ENCODE results near the gene PAFAH1B2. TPM values are rescaled to one million over a fixed set of nuclear protein-coding genes. Genes with fewer than 3 reads are reported as not detected.
A peak's percentile ranks its signal among the peaks of the same experiment; 100 is the strongest.

Gene PAFAH1B2
- total RNA-seq, 2 experiments from 2014 or later = 48.4 to 52.1 TPM

DNA sequence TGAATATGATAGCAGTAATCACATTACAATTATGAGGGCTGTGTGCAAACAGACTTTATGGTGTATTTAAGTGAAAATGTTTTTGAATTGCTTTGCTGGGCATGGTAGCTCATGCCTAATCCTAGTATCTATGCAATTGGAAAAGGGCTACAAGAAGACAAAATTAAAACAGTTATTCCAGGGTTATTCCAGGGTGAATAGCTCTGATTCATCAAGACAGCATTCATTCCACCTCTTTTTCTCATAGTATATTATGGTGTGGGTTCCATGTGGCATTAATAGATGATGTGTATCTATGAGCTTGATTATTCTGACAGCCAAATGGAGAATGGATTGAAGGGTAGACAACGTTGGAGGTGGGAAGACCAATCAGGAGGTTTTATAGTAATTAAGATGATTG, 22.4 kb downstream of the PAFAH1B2 start:
- Mint-ChIP-seq H3K4me3 (no peak overlapping the region), H3K9me3 (no peaks in the 10 kb centered on the region), H3K27me3 (no peaks in the 10 kb centered on the region), H3K36me3 (ENCODE audit: low read depth) (peaks cover 44% of the 10 kb centered on the region), H3K4me1 (no peaks in the 10 kb centered on the region), H3K27ac (no peak overlapping the region)
- ChIA-PET POLR2A (interaction anchor here (0.6 kb wide), 1 partner anchor 48 kb away, joined by 5 read pairs; no protein-coding TSS in a partner anchor), CTCF (interaction anchor here (0.8 to 1.4 kb wide), 3 partner anchors 12 to 23 kb away, joined by 3 to 5 read pairs (median 3); partner anchors contain the start of genes PAFAH1B2 and SIDT2)
- DNase-seq = no peak

DNA sequence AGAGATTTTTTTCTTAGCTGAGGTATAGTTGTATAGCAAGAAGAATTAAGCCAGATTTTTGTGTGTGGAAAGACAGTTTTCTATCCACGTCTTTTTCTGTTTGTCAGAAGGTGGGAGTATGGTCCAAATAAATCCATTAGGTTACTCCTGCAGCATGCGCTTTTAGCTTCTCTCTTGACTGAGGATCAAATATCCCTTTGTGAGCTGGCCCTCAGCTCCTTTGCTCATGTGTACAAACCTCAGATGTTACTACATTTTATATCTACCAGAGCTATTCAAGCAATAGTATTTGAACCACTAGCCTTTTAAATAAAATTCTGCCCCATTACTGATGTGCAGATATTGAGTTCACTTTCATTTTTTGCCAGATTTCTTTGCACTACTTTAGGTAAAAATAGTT, 25.6 kb downstream of the PAFAH1B2 start:
- Mint-ChIP-seq H3K9me3 (no peaks in the 10 kb centered on the region), H3K4me1 (peaks cover 6% of the 10 kb centered on the region), H3K27me3 (no peaks in the 10 kb centered on the region), H3K27ac (no peak overlapping the region), H3K36me3 (ENCODE audit: low read depth) (peaks cover 30% of the 10 kb centered on the region), H3K4me3 (no peak overlapping the region)
- no peak for DNase-seq
- POLR2A ChIA-PET = no interaction called here
- CTCF ChIA-PET = interaction anchor here (0.6 to 2.2 kb wide), 5 partner anchors 8 to 56 kb away, joined by 3 to 8 read pairs (median 4); partner anchors contain the start of gene SIDT2

DNA sequence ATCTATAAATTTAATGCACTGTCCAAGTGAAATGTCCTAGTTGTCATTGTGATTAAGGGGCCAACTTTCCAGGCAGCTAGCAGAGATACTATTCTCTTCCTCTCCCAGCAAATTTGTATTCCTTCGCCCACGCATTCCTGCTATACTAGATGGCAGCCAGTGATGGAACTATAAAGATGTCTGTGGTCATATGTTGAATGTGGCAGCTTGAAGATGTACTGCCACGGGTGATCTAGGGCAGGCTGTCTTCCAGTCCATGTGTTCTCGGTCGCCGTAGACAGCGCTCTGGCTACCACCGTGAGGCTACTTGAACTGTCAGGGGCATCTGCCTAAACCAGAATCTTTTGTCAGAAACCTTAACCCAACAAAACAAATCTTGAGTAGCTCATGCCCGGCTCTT, 26.1 kb downstream of the PAFAH1B2 start:
- Mint-ChIP-seq H3K36me3 (ENCODE audit: low read depth) (peaks cover 28% of the 10 kb centered on the region), H3K4me3 (no peak overlapping the region), H3K27ac (no peak overlapping the region), H3K27me3 (no peaks in the 10 kb centered on the region), H3K9me3 (no peaks in the 10 kb centered on the region), H3K4me1 (peaks cover 6% of the 10 kb centered on the region)
- CTCF ChIA-PET = interaction anchor here (0.6 to 2.2 kb wide), 7 partner anchors 8 to 77 kb away, joined by 3 to 8 read pairs (median 3); partner anchors contain the start of gene SIDT2
- DNase-seq = no peak
- POLR2A ChIA-PET = no interaction called here

DNA sequence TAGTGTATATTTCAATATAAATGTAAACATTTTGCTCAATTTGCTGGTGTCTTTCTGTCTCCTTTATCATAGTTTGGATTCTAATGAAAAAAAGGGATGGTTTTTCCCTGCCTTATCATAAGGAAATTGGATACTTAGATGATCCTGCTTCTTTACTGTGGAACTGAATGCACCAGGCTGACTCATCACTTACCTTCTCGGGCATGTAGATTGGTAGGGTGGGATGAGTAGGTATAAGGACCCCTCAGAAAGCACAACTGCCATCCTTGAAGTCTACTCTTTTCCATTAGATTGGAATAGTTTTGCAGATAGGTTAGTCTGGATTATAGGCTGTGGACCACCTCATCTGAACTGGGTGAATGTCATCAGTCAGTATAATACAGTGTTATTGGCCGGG, 26.9 kb downstream of the PAFAH1B2 start:
- POLR2A ChIA-PET = no interaction called here
- CTCF ChIA-PET = interaction anchor here (0.6 to 2.7 kb wide), 5 partner anchors 10 to 76 kb away, joined by 3 to 11 read pairs (median 5); no protein-coding TSS in a partner anchor
- no peaks in the 10 kb centered on the region for H3K9me3 Mint-ChIP-seq
- peaks cover 6% of the 10 kb centered on the region for H3K4me1 Mint-ChIP-seq
- no peaks in the 10 kb centered on the region for H3K27me3 Mint-ChIP-seq
- no peak overlapping the region for H3K4me3 Mint-ChIP-seq
- no peak overlapping the region for H3K27ac Mint-ChIP-seq
- no peak for DNase-seq
- H3K36me3 Mint-ChIP-seq (ENCODE audit: low read depth) = peaks cover 21% of the 10 kb centered on the region

DNA sequence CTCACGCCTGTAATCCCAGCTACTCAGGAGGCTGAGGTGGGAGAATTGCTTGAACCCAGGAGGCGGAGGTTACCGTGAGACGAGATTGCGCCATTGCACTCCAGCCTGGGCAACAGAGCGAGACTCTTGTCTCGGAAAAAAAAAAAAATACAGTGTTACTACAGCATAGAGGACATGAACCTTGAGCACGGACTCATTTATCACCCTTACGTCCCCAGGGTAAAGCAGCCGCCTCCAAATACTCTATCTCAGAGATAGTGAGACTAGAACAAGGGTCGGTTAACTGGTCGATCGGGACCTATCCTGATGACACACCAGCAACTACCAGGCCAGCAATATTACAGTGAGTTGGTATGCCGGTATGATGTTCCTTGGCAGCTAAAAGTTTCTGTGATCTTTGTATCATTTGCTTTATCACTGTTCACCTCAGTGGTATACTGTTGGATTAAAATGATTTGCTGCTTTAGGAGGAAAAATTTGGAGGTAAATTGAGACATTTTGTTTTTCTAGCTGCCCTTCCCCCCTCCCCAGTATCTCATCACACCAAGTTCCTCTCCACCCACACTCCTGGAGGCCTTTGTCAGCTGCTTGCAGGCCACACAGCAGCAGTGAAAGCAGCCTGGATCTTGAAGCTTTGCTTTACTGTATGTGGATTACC, 27.4 kb downstream of the PAFAH1B2 start:
- no peak overlapping the region for H3K27ac Mint-ChIP-seq
- peaks cover 6% of the 10 kb centered on the region for H3K4me1 Mint-ChIP-seq
- H3K27me3 Mint-ChIP-seq = no peaks in the 10 kb centered on the region
- CTCF ChIA-PET = interaction anchor here (1.6 to 2.7 kb wide), 3 partner anchors 26 to 55 kb away, joined by 5 to 13 read pairs (median 11); partner anchors contain the start of gene PAFAH1B2
- no peaks in the 10 kb centered on the region for H3K9me3 Mint-ChIP-seq
- POLR2A ChIA-PET = interaction anchor here (0.6 kb wide), 1 partner anchor 1337 kb away, joined by 3 read pairs; no protein-coding TSS in a partner anchor
- no peak overlapping the region for H3K4me3 Mint-ChIP-seq
- peaks cover 16% of the 10 kb centered on the region for H3K36me3 Mint-ChIP-seq (ENCODE audit: low read depth)
- DNase-seq = no peak

DNA sequence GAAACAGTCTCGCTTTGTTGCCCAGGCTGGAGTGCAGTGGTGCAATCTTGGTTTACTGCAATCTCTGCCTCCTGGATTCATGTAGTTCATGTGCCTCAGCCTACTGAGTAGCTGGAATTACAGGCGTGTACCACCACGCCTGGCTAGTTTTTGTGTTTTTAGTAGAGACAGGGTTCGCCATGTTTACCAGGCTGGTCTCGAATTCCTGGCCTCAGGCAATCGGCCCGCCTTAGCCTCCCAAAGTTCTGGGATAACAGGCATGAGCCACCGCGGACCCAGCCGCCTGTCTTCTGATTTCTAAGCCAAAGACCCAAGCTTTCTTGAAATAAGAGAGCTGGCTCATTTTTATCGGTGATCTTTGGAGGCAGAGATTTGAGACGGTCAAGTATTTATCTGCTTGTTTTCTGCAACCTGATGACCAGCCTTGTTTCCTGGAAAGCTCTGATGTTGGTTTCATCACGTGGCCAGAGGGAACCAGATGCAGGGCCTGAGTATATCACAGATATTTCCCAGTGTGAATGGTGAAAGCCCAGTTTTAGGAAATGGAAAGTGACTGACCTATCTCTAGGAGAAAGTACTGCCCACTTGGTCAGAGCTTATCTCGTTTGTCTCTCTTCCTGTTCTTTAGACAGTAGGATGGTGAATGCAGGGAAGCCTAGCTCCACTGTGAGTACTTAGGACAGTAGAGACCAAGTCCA, 28.8 kb downstream of the PAFAH1B2 start:
- no peak overlapping the region for H3K4me3 Mint-ChIP-seq
- H3K27me3 Mint-ChIP-seq = no peaks in the 10 kb centered on the region
- ChIA-PET POLR2A (interaction anchor here (0.5 kb wide), 1 partner anchor 174 kb away, joined by 9 read pairs; no protein-coding TSS in a partner anchor), CTCF (interaction anchor here (0.6 to 2.7 kb wide), 9 partner anchors 8 to 58 kb away, joined by 3 to 13 read pairs (median 4); partner anchors contain the start of genes PAFAH1B2 and PCSK7)
- H3K9me3 Mint-ChIP-seq = no peaks in the 10 kb centered on the region
- peaks cover 9% of the 10 kb centered on the region for H3K4me1 Mint-ChIP-seq
- peaks cover 6% of the 10 kb centered on the region for H3K36me3 Mint-ChIP-seq (ENCODE audit: low read depth)
- no peak overlapping the region for H3K27ac Mint-ChIP-seq
- DNase-seq = no peak

DNA sequence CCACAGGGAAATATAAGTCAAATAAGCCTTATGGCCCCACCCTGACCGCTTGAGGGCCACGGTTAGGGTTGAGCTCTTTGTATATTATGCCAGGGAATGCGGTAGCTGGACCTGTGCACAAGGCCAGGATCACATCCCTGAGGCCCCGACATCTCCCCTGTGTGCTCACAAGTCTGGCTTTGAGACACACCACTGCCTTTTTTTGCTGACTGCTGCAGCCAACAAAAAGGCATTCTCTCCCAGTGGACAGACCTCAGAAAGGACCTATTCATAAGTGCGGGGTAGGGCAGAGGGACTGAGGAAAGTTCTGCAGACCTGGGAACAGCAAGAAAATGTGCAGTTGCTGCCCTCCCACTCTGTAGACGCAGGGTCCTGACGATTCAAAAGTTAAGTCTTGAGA, 31.0 kb downstream of the PAFAH1B2 start:
- no peaks in the 10 kb centered on the region for H3K9me3 Mint-ChIP-seq
- no peak for DNase-seq
- H3K4me3 Mint-ChIP-seq = no peak overlapping the region
- H3K27ac Mint-ChIP-seq = no peak overlapping the region
- H3K36me3 Mint-ChIP-seq (ENCODE audit: low read depth) = peaks cover 1% of the 10 kb centered on the region
- no peaks in the 10 kb centered on the region for H3K27me3 Mint-ChIP-seq
- ChIA-PET POLR2A (no interaction called here), CTCF (interaction anchor here (0.6 to 1.6 kb wide), 2 partner anchors 10 to 129 kb away, joined by 3 read pairs; no protein-coding TSS in a partner anchor)
- H3K4me1 Mint-ChIP-seq = peaks cover 23% of the 10 kb centered on the region

DNA sequence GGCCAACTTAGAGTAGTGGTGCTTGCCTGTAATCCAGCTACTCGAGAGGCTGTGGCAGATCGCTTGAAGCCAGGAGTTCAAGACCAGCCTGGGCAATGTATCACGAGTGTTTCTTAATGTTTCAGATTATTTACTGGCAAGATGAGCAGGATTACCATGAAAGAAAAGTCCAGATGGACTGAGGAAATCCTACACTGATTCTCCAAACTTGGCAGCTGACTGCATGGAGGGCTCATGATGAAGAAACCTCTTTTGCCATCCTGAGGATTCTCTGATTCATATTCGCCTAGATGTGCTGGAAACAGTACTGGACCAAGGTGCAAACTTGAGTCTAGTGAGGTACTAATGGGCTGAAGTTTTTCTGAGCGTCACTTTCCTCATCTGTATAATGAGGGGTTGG, 31.7 kb downstream of the PAFAH1B2 start:
- ChIA-PET POLR2A (no interaction called here), CTCF (interaction anchor here (0.6 kb wide), 1 partner anchor 129 kb away, joined by 3 read pairs; no protein-coding TSS in a partner anchor)
- Mint-ChIP-seq H3K4me1 (peaks cover 29% of the 10 kb centered on the region), H3K27me3 (no peaks in the 10 kb centered on the region), H3K36me3 (ENCODE audit: low read depth) (no peaks in the 10 kb centered on the region), H3K4me3 (no peak overlapping the region), H3K27ac (no peak overlapping the region), H3K9me3 (no peaks in the 10 kb centered on the region)
- no peak for DNase-seq

DNA sequence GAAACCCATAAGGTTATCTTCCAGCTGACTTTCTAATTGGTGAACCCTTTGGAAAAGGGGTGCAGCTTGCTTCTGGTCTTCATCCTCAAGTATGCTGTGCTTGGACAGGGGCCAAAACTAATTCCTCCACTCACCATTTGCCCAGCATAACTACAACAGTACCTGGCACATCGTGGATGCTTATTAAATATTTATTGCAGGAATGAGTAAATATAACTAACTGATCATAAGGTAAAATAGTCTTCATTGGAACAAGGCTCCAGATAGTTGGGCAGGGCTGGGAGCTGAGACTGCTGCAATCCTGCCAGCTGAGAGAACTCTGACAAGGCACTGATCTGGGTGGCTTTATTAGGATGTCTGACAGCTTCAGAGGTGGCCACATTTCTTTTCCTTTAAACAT, 32.1 kb downstream of the PAFAH1B2 start:
- DNase-seq = no peak
- no peak overlapping the region for H3K27ac Mint-ChIP-seq
- peaks cover 33% of the 10 kb centered on the region for H3K4me1 Mint-ChIP-seq
- POLR2A ChIA-PET = no interaction called here
- H3K36me3 Mint-ChIP-seq (ENCODE audit: low read depth) = no peaks in the 10 kb centered on the region
- no peaks in the 10 kb centered on the region for H3K9me3 Mint-ChIP-seq
- H3K4me3 Mint-ChIP-seq = no peak overlapping the region
- H3K27me3 Mint-ChIP-seq = no peaks in the 10 kb centered on the region
- CTCF ChIA-PET = interaction anchor here (1.1 kb wide), 1 partner anchor 28 kb away, joined by 3 read pairs; no protein-coding TSS in a partner anchor

DNA sequence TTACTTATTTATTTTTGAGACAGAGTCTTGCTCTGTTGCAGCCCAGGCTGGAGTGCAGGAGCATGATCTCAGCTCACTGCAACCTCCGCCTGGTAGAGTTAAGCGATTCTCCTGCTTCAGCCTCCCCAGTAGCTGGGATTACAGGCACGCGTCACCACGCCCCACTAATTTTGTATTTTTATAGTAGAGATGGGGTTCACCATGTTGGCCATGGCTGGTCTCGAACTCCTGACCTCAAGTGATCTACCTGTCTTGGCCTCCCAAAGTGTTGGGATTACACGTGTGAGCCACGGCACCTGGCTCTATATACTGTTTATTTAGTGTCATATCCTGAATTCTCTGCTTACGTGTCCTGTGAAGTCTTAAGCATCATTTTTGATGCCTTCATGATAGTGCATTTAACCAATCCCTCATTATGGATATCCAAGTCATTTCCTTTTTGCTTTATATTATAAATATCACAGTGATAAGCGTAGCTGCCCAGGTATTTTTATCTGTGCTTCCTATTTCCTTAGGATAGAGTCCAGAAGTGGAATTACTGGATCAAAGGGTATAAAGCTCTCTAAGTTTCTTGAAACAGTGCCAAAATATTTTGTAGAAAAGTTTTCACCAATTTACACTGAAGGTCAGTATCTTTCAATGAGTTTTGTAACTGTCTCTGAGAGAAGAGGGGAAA, 33.6 kb downstream of the PAFAH1B2 start:
- CTCF ChIA-PET = interaction anchor here (0.5 to 1.8 kb wide), 4 partner anchors 34 to 342 kb away, joined by 4 to 5 read pairs (median 4); no protein-coding TSS in a partner anchor

DNA sequence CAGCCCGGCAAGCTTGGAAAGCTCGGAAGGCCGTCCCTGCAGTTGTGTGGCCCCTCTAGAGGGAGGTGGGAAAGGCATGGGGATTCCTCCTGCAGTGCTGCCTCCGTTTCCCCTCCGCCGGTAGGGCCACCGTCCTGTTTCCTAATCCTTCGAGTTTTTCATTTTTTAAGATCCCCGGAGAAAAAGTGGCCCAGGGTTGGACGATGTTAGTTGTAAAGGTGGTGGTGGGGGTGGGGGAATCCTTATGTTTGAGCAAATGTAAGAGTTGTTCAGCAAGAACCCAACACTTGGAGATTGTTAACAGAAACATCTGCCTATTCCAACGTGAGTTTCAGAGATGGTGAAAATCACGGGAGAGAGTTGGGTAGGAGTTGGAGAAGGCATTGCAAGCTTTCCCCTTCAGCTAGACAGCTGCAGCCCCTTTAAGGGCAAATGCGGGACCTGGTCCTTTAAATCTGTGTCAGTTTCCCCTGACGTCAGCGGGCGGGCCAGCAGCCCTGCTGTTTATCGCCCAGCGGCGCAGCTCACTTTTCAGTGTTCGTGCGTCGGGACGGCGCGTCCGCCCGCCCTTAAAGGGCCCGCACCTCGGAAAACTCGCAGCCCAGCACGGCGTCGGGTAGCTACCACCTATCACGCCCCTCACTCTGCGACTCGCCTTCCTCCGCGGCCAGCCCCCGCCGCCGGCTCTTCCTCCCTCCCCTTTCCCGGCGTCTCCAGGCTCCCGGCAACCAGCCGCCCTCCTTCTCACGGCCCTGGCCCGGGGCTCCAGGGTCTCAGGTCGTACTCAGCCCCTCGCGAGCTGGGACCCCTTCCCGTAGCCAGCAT, 34.3 kb downstream of the PAFAH1B2 start, which contains the start of gene SIDT2:
Gene SIDT2, plus strand, starts transcription at position 534 of the 825 bp plus-strand sequence. CDS start 521 bp downstream, outside the sequence.
- ChIA-PET POLR2A (interaction anchor here (0.5 kb wide), 1 partner anchor 33 kb away, joined by 3 read pairs; no protein-coding TSS in a partner anchor), CTCF (interaction anchor here (0.5 to 4.5 kb wide), 10 partner anchors 8 to 342 kb away, joined by 3 to 13 read pairs (median 5); no protein-coding TSS in a partner anchor)
- peak within 1 kb of the TSS; percentile 91 for H3K4me3 Mint-ChIP-seq
- peak within 1 kb of the TSS; percentile 94 for H3K27ac Mint-ChIP-seq
- no peaks in the 10 kb centered on the region for H3K27me3 Mint-ChIP-seq
- H3K9me3 Mint-ChIP-seq = no peaks in the 10 kb centered on the region
- DNase-seq = peak; percentile 93
- peaks cover 2% of the 10 kb centered on the region for H3K36me3 Mint-ChIP-seq (ENCODE audit: low read depth)
- peaks cover 31% of the 10 kb centered on the region for H3K4me1 Mint-ChIP-seq

More for the DNA sequence above, 33.6 kb downstream of the PAFAH1B2 start:
- Mint-ChIP-seq H3K4me1 (peaks cover 32% of the 10 kb centered on the region), H3K27ac (peak overlapping the region; percentile 94), H3K4me3 (peak overlapping the region; percentile 91), H3K9me3 (no peaks in the 10 kb centered on the region), H3K36me3 (ENCODE audit: low read depth) (peaks cover under 1% of the 10 kb centered on the region), H3K27me3 (no peaks in the 10 kb centered on the region)
- POLR2A ChIA-PET = no interaction called here
- DNase-seq = no peak
